ENCODE results near the gene CENPP.

DNA sequence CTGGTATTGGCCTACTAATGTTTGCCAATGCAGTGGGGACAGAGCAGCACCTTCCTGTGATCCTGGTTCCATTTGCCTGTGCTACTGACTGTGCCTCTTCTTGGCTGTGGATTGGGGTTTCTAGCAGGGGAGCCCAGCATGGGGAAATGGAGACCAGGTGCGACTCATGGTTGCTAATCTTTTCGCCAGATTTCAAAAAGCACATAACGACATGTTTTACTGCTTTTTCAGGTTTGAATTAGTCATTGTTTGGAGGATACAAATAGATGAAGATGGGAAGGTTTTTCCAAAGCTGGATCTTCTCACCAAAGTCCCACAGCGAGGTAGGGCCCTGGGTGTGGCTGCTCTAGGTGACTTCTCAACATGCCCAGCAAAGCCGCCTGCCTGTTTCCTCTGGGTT lies 286.5 kb downstream of the CENPP start:
- no peak for TF ChIP-seq RAD21 (IDR thresholded peaks at IDR 0.05)
- no peak for TF ChIP-seq HNF4G (IDR thresholded peaks at IDR 0.05)
- TF ChIP-seq, protein P1, sequence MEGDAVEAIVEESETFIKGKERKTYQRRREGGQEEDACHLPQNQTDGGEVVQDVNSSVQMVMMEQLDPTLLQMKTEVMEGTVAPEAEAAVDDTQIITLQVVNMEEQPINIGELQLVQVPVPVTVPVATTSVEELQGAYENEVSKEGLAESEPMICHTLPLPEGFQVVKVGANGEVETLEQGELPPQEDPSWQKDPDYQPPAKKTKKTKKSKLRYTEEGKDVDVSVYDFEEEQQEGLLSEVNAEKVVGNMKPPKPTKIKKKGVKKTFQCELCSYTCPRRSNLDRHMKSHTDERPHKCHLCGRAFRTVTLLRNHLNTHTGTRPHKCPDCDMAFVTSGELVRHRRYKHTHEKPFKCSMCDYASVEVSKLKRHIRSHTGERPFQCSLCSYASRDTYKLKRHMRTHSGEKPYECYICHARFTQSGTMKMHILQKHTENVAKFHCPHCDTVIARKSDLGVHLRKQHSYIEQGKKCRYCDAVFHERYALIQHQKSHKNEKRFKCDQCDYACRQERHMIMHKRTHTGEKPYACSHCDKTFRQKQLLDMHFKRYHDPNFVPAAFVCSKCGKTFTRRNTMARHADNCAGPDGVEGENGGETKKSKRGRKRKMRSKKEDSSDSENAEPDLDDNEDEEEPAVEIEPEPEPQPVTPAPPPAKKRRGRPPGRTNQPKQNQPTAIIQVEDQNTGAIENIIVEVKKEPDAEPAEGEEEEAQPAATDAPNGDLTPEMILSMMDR (IDR thresholded peaks at IDR 0.05; ENCODE audit: low read depth, low read length, missing input control): no peak
- no peak for TF ChIP-seq YY1 (IDR thresholded peaks at IDR 0.05)
- TF ChIP-seq GABPA (IDR thresholded peaks at IDR 0.05 in 1 of 2, conservative IDR thresholded peaks at IDR 0.05 in 1 of 2): no peak
- TF ChIP-seq, protein P2, sequence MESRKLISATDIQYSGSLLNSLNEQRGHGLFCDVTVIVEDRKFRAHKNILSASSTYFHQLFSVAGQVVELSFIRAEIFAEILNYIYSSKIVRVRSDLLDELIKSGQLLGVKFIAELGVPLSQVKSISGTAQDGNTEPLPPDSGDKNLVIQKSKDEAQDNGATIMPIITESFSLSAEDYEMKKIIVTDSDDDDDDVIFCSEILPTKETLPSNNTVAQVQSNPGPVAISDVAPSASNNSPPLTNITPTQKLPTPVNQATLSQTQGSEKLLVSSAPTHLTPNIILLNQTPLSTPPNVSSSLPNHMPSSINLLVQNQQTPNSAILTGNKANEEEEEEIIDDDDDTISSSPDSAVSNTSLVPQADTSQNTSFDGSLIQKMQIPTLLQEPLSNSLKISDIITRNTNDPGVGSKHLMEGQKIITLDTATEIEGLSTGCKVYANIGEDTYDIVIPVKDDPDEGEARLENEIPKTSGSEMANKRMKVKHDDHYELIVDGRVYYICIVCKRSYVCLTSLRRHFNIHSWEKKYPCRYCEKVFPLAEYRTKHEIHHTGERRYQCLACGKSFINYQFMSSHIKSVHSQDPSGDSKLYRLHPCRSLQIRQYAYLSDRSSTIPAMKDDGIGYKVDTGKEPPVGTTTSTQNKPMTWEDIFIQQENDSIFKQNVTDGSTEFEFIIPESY (IDR thresholded peaks at IDR 0.05): no peak
- TF ChIP-seq EGR1 (IDR thresholded peaks at IDR 0.05; ENCODE audit: low read depth in 2 of 2): no peak
- TF ChIP-seq, protein P3, sequence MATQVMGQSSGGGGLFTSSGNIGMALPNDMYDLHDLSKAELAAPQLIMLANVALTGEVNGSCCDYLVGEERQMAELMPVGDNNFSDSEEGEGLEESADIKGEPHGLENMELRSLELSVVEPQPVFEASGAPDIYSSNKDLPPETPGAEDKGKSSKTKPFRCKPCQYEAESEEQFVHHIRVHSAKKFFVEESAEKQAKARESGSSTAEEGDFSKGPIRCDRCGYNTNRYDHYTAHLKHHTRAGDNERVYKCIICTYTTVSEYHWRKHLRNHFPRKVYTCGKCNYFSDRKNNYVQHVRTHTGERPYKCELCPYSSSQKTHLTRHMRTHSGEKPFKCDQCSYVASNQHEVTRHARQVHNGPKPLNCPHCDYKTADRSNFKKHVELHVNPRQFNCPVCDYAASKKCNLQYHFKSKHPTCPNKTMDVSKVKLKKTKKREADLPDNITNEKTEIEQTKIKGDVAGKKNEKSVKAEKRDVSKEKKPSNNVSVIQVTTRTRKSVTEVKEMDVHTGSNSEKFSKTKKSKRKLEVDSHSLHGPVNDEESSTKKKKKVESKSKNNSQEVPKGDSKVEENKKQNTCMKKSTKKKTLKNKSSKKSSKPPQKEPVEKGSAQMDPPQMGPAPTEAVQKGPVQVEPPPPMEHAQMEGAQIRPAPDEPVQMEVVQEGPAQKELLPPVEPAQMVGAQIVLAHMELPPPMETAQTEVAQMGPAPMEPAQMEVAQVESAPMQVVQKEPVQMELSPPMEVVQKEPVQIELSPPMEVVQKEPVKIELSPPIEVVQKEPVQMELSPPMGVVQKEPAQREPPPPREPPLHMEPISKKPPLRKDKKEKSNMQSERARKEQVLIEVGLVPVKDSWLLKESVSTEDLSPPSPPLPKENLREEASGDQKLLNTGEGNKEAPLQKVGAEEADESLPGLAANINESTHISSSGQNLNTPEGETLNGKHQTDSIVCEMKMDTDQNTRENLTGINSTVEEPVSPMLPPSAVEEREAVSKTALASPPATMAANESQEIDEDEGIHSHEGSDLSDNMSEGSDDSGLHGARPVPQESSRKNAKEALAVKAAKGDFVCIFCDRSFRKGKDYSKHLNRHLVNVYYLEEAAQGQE (IDR thresholded peaks at IDR 0.05): no peak
- TF ChIP-seq, protein P4, sequence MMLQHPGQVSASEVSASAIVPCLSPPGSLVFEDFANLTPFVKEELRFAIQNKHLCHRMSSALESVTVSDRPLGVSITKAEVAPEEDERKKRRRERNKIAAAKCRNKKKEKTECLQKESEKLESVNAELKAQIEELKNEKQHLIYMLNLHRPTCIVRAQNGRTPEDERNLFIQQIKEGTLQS (IDR thresholded peaks at IDR 0.05): no peak
